Transverse colon (tissue), 4 donors: ENCODE results near the gene TPRA1. TPM values are rescaled to one million over a fixed set of nuclear protein-coding genes. Genes with fewer than 3 reads are reported as not detected.

Source experiments
- DNase-seq: peaks from one replicate; pipeline ENCODE4 v3.0.0-alpha.2; 2019
- H3K27ac ChIP-seq, 4 donors: fragments of 200-600 bp; sonication (generic); 2 replicates each; pipeline ENCODE4 v1.5.1; 2016 to 2018; ENCODE audit warnings: inconsistent platforms in 4 of 4
- H3K27me3 ChIP-seq: fragments of 200-600 bp; sonication (generic); 2 replicates; pipeline ENCODE4 v1.5.1; 2017; ENCODE audit warnings: inconsistent platforms
- H3K36me3 ChIP-seq, 4 donors: fragments of 200-600 bp; sonication (generic); 2 replicates each; pipeline ENCODE4 v1.5.1; 2017 to 2019; ENCODE audit warnings: inconsistent platforms in 4 of 4
- H3K4me1 ChIP-seq, 4 donors: fragments of 200-600 bp; sonication (generic); 2 replicates each; pipeline ENCODE4 v1.5.1; 2017 to 2020; ENCODE audit warnings: inconsistent platforms in 4 of 4
- H3K4me3 ChIP-seq, 4 donors: fragments of 200-600 bp; sonication (generic); 1 replicate in 1 of 4; 2 replicates in 3 of 4; pipeline versions ENCODE4 v1.5.1 to v1.6.1; 2017 to 2019; ENCODE audit warnings: inconsistent platforms in 4 of 4
- H3K9me3 ChIP-seq, 2 donors: fragments of 200-600 bp; sonication (generic); 2 replicates each; pipeline ENCODE4 v1.5.1; 2017 to 2019; ENCODE audit warnings: inconsistent platforms in 2 of 2
- EP300 ChIP-seq: sonication (generic); formaldehyde crosslinking; IDR thresholded peaks from one replicate; pipeline ENCODE4 v1.6.1; 2017; ENCODE audit warnings: antibody characterized with exemption, low read depth
- POLR2A ChIP-seq: fragments of 450-650 bp; IDR thresholded peaks from one replicate; pipeline ENCODE4 v1.6.1; 2016; ENCODE audit warnings: antibody characterized with exemption, mild to moderate bottlenecking, moderate library complexity
- POLR2AphosphoS5 ChIP-seq, 3 donors: sonication (generic); formaldehyde crosslinking; IDR thresholded peaks; one replicate each; pipeline ENCODE4 v1.6.1; 2016; ENCODE audit warnings: antibody characterized with exemption in 3 of 3
- WGBS, 2 donors: methylation state at CpG; one replicate each; pipeline ENCODE4 v1.1.5; 2018; ENCODE audit warnings: low coverage in 1 of 2; 5-methylcytosine and 5-hydroxymethylcytosine counted together
- in situ Hi-C, 4 donors: fragments of 200-750 bp; cut with MboI; loops; one replicate each; pipeline versions ENCODE4 v1.15.0 to v1.15.1; 2017; ENCODE audit warnings: low sequenced_read_pairs in 3 of 4, low pct_ligation_motif_present in 1 of 4, low pct_unique_long_range_greater_than_20kb in 1 of 4
- intact Hi-C: fragments of 100-400 bp; cut with DNase I; formaldehyde crosslinking; loops from one replicate; pipeline ENCODE4 v1.15.1; 2023; ENCODE audit warnings: low total_unique reads
- total RNA-seq, 4 donors: library from RNA; depleted of rRNA; stranded (reverse); fragments of >200 nt; gene quantifications; one replicate each; pipeline ENCODE4 v1.1.0, GENCODE V29; 2016
- TF ChIP-seq, protein P1 (sequence below), 5 experiments: fragments of 200-600 bp in 3 of 5; fragments of 450-650 bp in 2 of 5; sonication (generic) in 3 of 5; IDR thresholded peaks; 1 replicate in 2 of 5; 2 replicates in 3 of 5; pipeline ENCODE4 v1.5.1; 2016 to 2017; ENCODE audit warnings: antibody characterized with exemption in 5 of 5, inconsistent platforms in 3 of 5, mild to moderate bottlenecking in 2 of 5, moderate library complexity in 1 of 5

TPRA1 gene
- total RNA-seq, 4 donors from 2014 or later: 16.1 to 29.8 (median 21.1) TPM

DNA sequence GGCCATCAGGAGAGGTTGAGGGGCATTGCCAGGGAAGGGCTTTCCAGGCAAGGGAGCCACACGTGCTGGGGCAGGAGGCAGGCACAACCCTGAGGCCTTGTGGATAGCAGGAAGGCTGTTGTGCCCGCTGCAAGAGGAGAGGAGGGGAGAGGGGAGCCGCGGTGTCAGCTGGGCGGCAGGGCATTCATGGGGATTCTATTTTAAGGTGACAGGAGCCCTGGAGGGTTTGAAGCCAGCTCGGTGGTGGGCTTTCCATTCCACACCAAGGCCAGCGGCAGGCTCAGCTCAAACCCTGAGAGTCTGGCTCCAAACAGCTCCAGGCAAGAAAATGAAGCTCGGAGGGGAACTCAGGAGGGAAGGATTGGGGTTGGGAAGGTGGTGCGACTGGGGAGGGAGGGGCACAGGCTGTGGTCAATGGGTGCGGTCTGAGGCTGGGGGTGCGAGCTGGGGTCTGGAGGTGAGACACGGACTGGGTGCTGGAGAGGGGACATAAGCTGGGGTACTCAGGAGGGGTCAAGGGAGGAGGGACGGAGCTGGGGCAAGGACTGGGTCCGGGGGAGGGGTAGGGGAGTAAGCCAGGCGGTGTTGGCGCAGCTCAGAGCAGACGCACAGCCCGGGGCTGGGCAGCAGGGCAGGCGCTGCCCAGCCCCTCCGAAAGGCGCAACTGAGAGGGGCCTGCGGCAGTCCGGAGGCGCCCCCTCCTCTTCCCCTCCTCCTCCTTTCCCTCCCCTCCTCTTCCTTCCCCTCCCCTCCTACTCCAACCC lies 43.4 kb downstream of the TPRA1 start:
- in situ Hi-C loops (loop anchor here in 2 of 4 donors (10.0 to 25.0 kb wide), 2 partner anchors 860 to 862 kb away; no protein-coding TSS in a partner anchor), intact Hi-C loops (loop anchor here (2.0 to 5.0 kb wide), 2 partner anchors 795 to 868 kb away; no protein-coding TSS in a partner anchor)
- peak overlapping the region; percentile 60 to 71 (median 66) for H3K27ac ChIP-seq
- TF ChIP-seq EP300: no peak
- TF ChIP-seq POLR2A: no peak
- TF ChIP-seq, protein P1, sequence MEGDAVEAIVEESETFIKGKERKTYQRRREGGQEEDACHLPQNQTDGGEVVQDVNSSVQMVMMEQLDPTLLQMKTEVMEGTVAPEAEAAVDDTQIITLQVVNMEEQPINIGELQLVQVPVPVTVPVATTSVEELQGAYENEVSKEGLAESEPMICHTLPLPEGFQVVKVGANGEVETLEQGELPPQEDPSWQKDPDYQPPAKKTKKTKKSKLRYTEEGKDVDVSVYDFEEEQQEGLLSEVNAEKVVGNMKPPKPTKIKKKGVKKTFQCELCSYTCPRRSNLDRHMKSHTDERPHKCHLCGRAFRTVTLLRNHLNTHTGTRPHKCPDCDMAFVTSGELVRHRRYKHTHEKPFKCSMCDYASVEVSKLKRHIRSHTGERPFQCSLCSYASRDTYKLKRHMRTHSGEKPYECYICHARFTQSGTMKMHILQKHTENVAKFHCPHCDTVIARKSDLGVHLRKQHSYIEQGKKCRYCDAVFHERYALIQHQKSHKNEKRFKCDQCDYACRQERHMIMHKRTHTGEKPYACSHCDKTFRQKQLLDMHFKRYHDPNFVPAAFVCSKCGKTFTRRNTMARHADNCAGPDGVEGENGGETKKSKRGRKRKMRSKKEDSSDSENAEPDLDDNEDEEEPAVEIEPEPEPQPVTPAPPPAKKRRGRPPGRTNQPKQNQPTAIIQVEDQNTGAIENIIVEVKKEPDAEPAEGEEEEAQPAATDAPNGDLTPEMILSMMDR (IDR thresholded peaks at IDR 0.05): no peak
- TF ChIP-seq POLR2AphosphoS5 (IDR thresholded peaks at IDR 0.05): no peak
- H3K36me3 ChIP-seq: no peaks in the 10 kb centered on the region
- WGBS, 2 donors: 22 to 23% methylated on average over 10 to 24 of the region's 24 CpGs
- H3K4me1 ChIP-seq: peaks cover 0 to 24% (median 13%) of the 10 kb centered on the region in 4 donors
- H3K4me3 ChIP-seq: peak overlapping the region; percentile 43 to 67 (median 54)
- H3K27me3 ChIP-seq: no peaks in the 10 kb centered on the region
- H3K9me3 ChIP-seq: no peaks in the 10 kb centered on the region
- peak; percentile 24 for DNase-seq

- in situ Hi-C loops: loop anchor here in 2 of 4 donors (10.0 to 25.0 kb wide), 2 partner anchors 859 to 862 kb away; no protein-coding TSS in a partner anchor
- intact Hi-C loops: loop anchor here (2.0 to 5.0 kb wide), 2 partner anchors 794 to 868 kb away; no protein-coding TSS in a partner anchor
- no peaks in the 10 kb centered on the region for H3K27me3 ChIP-seq
- DNase-seq: no peak
- 76% methylated on average over 6 of the region's 6 CpGs; no CpG with 5 or more reads in 1 of the 2 donors for WGBS, 2 donors
- no peaks in the 10 kb centered on the region for H3K9me3 ChIP-seq
- H3K27ac ChIP-seq: peak overlapping the region in 1 of 4 donors; percentile 60
- no peaks in the 10 kb centered on the region for H3K36me3 ChIP-seq
- TF ChIP-seq, protein P1 (IDR thresholded peaks at IDR 0.05): no peak
- TF ChIP-seq POLR2AphosphoS5 (IDR thresholded peaks at IDR 0.05) (no peak), POLR2A (no peak)
- H3K4me3 ChIP-seq: no peak overlapping the region
- H3K4me1 ChIP-seq: peaks cover 0 to 27% (median 16%) of the 10 kb centered on the region in 4 donors
These were observed 44.0 kb downstream of the TPRA1 start for GRCh38 chr3:127546554-127546953.

- H3K4me1 ChIP-seq: peaks cover 0 to 27% (median 16%) of the 10 kb centered on the region in 4 donors
- in situ Hi-C loops: loop anchor here in 2 of 4 donors (10.0 to 25.0 kb wide), 2 partner anchors 859 to 861 kb away; no protein-coding TSS in a partner anchor
- no peaks in the 10 kb centered on the region for H3K9me3 ChIP-seq
- intact Hi-C loops: loop anchor here (2.0 to 5.0 kb wide), 2 partner anchors 794 to 867 kb away; no protein-coding TSS in a partner anchor
- no peak overlapping the region for H3K4me3 ChIP-seq
- no peaks in the 10 kb centered on the region for H3K36me3 ChIP-seq
- DNase-seq: no peak
- no peak for TF ChIP-seq EP300
- no peak for TF ChIP-seq POLR2A
- TF ChIP-seq, protein P1 (IDR thresholded peaks at IDR 0.05): no peak
- no peak for TF ChIP-seq POLR2AphosphoS5 (IDR thresholded peaks at IDR 0.05)
- H3K27ac ChIP-seq: no peak overlapping the region
- no peaks in the 10 kb centered on the region for H3K27me3 ChIP-seq
- WGBS, 2 donors: 87% methylated on average over 14 of the region's 14 CpGs; no CpG with 5 or more reads in 1 of the 2 donors
These were observed 44.6 kb downstream of the TPRA1 start for GRCh38 chr3:127545711-127546457.
